Measurements from ENCODE around the gene ANKHD1. TPM values are rescaled to one million over a fixed set of nuclear protein-coding genes. Genes with fewer than 3 reads are reported as not detected.

The ANKHD1 gene
- total RNA-seq, 1 donor: 81.1 TPM

DNA sequence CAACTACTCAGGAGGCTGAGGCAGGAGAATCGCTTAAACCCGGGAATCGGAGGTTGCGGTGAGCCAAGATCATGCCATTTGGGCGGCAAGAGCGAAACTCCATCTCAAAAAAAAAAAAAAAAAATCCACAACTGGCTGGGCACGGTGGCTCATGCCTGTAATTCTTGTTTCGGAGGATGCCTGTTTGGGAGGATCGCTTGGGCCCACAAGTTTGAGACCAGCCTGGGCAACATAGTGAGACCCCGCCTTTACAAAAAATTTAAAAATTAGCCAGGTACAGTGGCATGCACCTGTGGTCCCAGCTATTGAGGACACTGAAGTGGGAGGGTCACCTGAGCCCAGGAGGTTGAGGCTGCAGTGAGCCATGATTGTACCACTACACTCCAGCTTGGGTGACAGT, 144.0 kb downstream of the ANKHD1 start:
- Histone ChIP-seq H3K27me3 (ENCODE audit: insufficient read depth, low read length) (no peaks in the 10 kb centered on the region), H3K9me3 (ENCODE audit: low read depth, low read length) (no peaks in the 10 kb centered on the region), H3K4me3 (ENCODE audit: insufficient read depth, low read length) (no peak overlapping the region), H3K4me1 (ENCODE audit: insufficient read depth, low read length) (peaks cover 13% of the 10 kb centered on the region), H3K79me2 (ENCODE audit: insufficient read depth, low read length) (peaks cover 9% of the 10 kb centered on the region), H2AFZ (ENCODE audit: low read length) (no peak overlapping the region), H4K20me1 (ENCODE audit: insufficient read depth, low read length) (peaks cover 6% of the 10 kb centered on the region), H3K27ac (ENCODE audit: low read depth, low read length) (no peak overlapping the region), H3K4me2 (ENCODE audit: insufficient read depth, low read length) (no peak overlapping the region), H3K36me3 (ENCODE audit: insufficient read depth, low read length) (peaks cover 40% of the 10 kb centered on the region)
- TF ChIP-seq, protein P1, sequence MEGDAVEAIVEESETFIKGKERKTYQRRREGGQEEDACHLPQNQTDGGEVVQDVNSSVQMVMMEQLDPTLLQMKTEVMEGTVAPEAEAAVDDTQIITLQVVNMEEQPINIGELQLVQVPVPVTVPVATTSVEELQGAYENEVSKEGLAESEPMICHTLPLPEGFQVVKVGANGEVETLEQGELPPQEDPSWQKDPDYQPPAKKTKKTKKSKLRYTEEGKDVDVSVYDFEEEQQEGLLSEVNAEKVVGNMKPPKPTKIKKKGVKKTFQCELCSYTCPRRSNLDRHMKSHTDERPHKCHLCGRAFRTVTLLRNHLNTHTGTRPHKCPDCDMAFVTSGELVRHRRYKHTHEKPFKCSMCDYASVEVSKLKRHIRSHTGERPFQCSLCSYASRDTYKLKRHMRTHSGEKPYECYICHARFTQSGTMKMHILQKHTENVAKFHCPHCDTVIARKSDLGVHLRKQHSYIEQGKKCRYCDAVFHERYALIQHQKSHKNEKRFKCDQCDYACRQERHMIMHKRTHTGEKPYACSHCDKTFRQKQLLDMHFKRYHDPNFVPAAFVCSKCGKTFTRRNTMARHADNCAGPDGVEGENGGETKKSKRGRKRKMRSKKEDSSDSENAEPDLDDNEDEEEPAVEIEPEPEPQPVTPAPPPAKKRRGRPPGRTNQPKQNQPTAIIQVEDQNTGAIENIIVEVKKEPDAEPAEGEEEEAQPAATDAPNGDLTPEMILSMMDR (IDR thresholded peaks at IDR 0.05; ENCODE audit: extremely low read depth, low read depth, low read length): no peak
- no peak for DNase-seq (ENCODE audit: insufficient read length, low spot score, missing footprints)

DNA sequence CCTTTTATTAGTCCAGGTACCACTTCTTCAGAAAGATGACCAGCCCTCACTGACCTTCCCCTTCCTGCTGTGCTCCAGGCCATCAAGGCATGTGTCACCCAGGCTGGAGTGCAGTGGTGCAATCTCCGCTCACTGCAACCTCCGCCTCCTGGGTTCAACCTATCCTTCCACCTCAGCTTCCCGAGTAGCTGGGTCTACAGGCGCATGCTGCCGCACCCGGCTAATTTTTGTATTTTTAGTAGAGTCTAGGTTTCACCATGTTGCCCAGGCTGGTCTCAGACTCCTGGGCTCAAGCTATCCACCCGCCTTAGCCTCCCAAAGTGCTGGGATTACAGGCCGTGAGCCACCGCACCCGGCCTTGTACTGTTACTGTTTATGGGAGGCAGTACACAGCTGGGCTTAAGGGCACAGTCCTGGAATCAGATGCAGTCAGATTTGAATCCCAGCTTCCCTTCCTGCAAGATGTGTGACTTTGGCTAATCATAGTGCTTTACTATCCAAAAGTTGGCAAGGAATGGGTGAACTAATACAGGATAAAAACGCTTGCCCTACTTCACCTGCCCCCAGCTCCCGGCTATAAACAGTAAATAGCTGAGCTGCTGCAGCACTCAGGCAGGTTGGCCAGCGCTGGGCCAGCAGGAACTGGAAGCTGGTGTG, 145.3 kb downstream of the ANKHD1 start:
- peaks cover 44% of the 10 kb centered on the region for H3K36me3 ChIP-seq (ENCODE audit: insufficient read depth, low read length)
- peaks cover 11% of the 10 kb centered on the region for H4K20me1 ChIP-seq (ENCODE audit: insufficient read depth, low read length)
- peak overlapping the region; percentile 84 for H3K4me2 ChIP-seq (ENCODE audit: insufficient read depth, low read length)
- H3K4me1 ChIP-seq (ENCODE audit: insufficient read depth, low read length): peaks cover 13% of the 10 kb centered on the region
- H2AFZ ChIP-seq (ENCODE audit: low read length): no peak overlapping the region
- no peaks in the 10 kb centered on the region for H3K27me3 ChIP-seq (ENCODE audit: insufficient read depth, low read length)
- peak overlapping the region; percentile 70 for H3K4me3 ChIP-seq (ENCODE audit: insufficient read depth, low read length)
- peaks cover 22% of the 10 kb centered on the region for H3K79me2 ChIP-seq (ENCODE audit: insufficient read depth, low read length)
- DNase-seq (ENCODE audit: insufficient read length, low spot score, missing footprints): peak; percentile 68
- H3K9me3 ChIP-seq (ENCODE audit: low read depth, low read length): no peaks in the 10 kb centered on the region
- TF ChIP-seq, protein P1 (IDR thresholded peaks at IDR 0.05; ENCODE audit: extremely low read depth, low read depth, low read length): no peak
- peak overlapping the region; percentile 85 for H3K27ac ChIP-seq (ENCODE audit: low read depth, low read length)

- Histone ChIP-seq H3K9me3 (ENCODE audit: low read depth, low read length) (no peaks in the 10 kb centered on the region), H3K4me2 (ENCODE audit: insufficient read depth, low read length) (peak within 1 kb of the TSS; percentile 84), H3K4me1 (ENCODE audit: insufficient read depth, low read length) (peaks cover 13% of the 10 kb centered on the region), H3K79me2 (ENCODE audit: insufficient read depth, low read length) (peaks cover 27% of the 10 kb centered on the region), H3K4me3 (ENCODE audit: insufficient read depth, low read length) (peak within 1 kb of the TSS; percentile 70), H3K27ac (ENCODE audit: low read depth, low read length) (peak within 1 kb of the TSS; percentile 85), H3K36me3 (ENCODE audit: insufficient read depth, low read length) (peaks cover 45% of the 10 kb centered on the region), H4K20me1 (ENCODE audit: insufficient read depth, low read length) (peaks cover 12% of the 10 kb centered on the region), H2AFZ (ENCODE audit: low read length) (no peak within 1 kb of the TSS), H3K27me3 (ENCODE audit: insufficient read depth, low read length) (no peaks in the 10 kb centered on the region)
- DNase-seq (ENCODE audit: insufficient read length, low spot score, missing footprints): peak; percentile 95
- TF ChIP-seq, protein P1 (IDR thresholded peaks at IDR 0.05; ENCODE audit: extremely low read depth, low read depth, low read length): peak; percentile 52
Measured at GRCh38 chr5:140547508-140548299, 146.1 kb downstream of the ANKHD1 start, which contains the start of gene EIF4EBP3. EIF4EBP3 (plus strand) TSS chr5:140547662; CDS start chr5:140547738, 76 bp downstream.

GRCh38 chr5:140548300-140548688, 146.7 kb downstream of the ANKHD1 start:
- Histone ChIP-seq H3K36me3 (ENCODE audit: insufficient read depth, low read length) (peaks cover 46% of the 10 kb centered on the region), H2AFZ (ENCODE audit: low read length) (no peak overlapping the region), H3K4me1 (ENCODE audit: insufficient read depth, low read length) (peaks cover 13% of the 10 kb centered on the region), H3K4me2 (ENCODE audit: insufficient read depth, low read length) (peak overlapping the region; percentile 84), H3K4me3 (ENCODE audit: insufficient read depth, low read length) (peak overlapping the region; percentile 70), H3K27ac (ENCODE audit: low read depth, low read length) (peak overlapping the region; percentile 85), H3K27me3 (ENCODE audit: insufficient read depth, low read length) (no peaks in the 10 kb centered on the region), H3K79me2 (ENCODE audit: insufficient read depth, low read length) (peaks cover 33% of the 10 kb centered on the region), H3K9me3 (ENCODE audit: low read depth, low read length) (no peaks in the 10 kb centered on the region), H4K20me1 (ENCODE audit: insufficient read depth, low read length) (peaks cover 12% of the 10 kb centered on the region)
- TF ChIP-seq, protein P1 (IDR thresholded peaks at IDR 0.05; ENCODE audit: extremely low read depth, low read depth, low read length): no peak
- DNase-seq (ENCODE audit: insufficient read length, low spot score, missing footprints): peak; percentile 8
